GM23338 (cell line): ENCODE data around the gene SEMA4F. TPM values are rescaled to one million over a fixed set of nuclear protein-coding genes. Genes with fewer than 3 reads are reported as not detected.

Experiments used
- ATAC-seq: fragments of 200-7000 bp; cut with Tn5 transposase; 3 replicates; pipeline ENCODE4 v1.9.1; 2020
- DNase-seq: peaks from one replicate; pipeline ENCODE4 v3.0.0-alpha.2; 2015; ENCODE audit warnings: low spot score
- H2AFZ ChIP-seq: fragments of 200-600 bp; sonication (generic); 2 replicates; pipeline ENCODE4 v1.8.0; 2016; ENCODE audit warnings: antibody characterized with exemption, mild to moderate bottlenecking, moderate library complexity
- H3F3A ChIP-seq: fragments of 200-600 bp; sonication (generic); replicated peaks from 2 replicates; pipeline ENCODE4 v1.8.0; 2017; ENCODE audit warnings: antibody characterized with exemption, mixed run types, low read depth
- H3K27ac ChIP-seq: fragments of 200-600 bp; sonication (generic); 2 replicates; pipeline ENCODE4 v1.6.1; 2016; ENCODE audit warnings: low read depth
- H3K27me3 ChIP-seq: fragments of 200-600 bp; sonication (generic); 2 replicates; pipeline ENCODE4 v1.8.0; 2016; ENCODE audit warnings: mild to moderate bottlenecking, mixed run types, moderate library complexity; ENCODE audit not compliant: insufficient read depth
- H3K36me3 ChIP-seq: fragments of 200-600 bp; sonication (generic); 2 replicates; pipeline ENCODE4 v1.8.0; 2016; ENCODE audit warnings: mild to moderate bottlenecking; ENCODE audit not compliant: insufficient read depth
- H3K4me1 ChIP-seq: fragments of 200-600 bp; sonication (generic); 2 replicates; pipeline ENCODE4 v1.8.0; 2016; ENCODE audit warnings: mild to moderate bottlenecking, moderate library complexity; ENCODE audit not compliant: insufficient read depth
- H3K4me2 ChIP-seq: fragments of 200-600 bp; sonication (generic); 2 replicates; pipeline ENCODE4 v1.7.1; 2017; ENCODE audit warnings: mixed run types
- H3K4me3 ChIP-seq: fragments of 200-600 bp; sonication (generic); 2 replicates; pipeline ENCODE4 v1.6.1; 2016; ENCODE audit warnings: mixed run types
- H3K79me2 ChIP-seq: fragments of 200-600 bp; sonication (generic); replicated peaks from 2 replicates; pipeline ENCODE4 v1.8.0; 2017; ENCODE audit warnings: mild to moderate bottlenecking; ENCODE audit not compliant: insufficient read depth
- H3K9me2 ChIP-seq: fragments of 200-600 bp; sonication (generic); 2 replicates; pipeline ENCODE4 v1.8.0; 2017; ENCODE audit not compliant: insufficient read depth
- H4K20me1 ChIP-seq: fragments of 200-600 bp; sonication (generic); replicated peaks from 2 replicates; pipeline ENCODE4 v1.8.0; 2017; ENCODE audit warnings: mild to moderate bottlenecking; ENCODE audit not compliant: insufficient read depth
- H3K27ac Mint-ChIP-seq: 2 replicates; pipeline ENCODE4 v1.8.0; 2020; ENCODE audit warnings: inconsistent platforms, mild to moderate bottlenecking, moderate library complexity, mixed read lengths
- H3K27me3 Mint-ChIP-seq: 3 replicates; pipeline ENCODE4 v1.8.0; 2022; ENCODE audit warnings: low read depth, mild to moderate bottlenecking, moderate library complexity, mixed read lengths, inconsistent platforms; ENCODE audit not compliant: insufficient read depth, poor library complexity
- H3K36me3 Mint-ChIP-seq: 3 replicates; pipeline ENCODE4 v1.8.0; 2021; ENCODE audit warnings: low read depth, mild to moderate bottlenecking, inconsistent platforms, moderate library complexity, mixed read lengths
- H3K4me1 Mint-ChIP-seq: 3 replicates; pipeline ENCODE4 v1.8.0; 2020; ENCODE audit warnings: mild to moderate bottlenecking, inconsistent platforms, mixed read lengths
- H3K4me3 Mint-ChIP-seq: 3 replicates; pipeline ENCODE4 v1.8.0; 2021; ENCODE audit warnings: moderate library complexity, mild to moderate bottlenecking, inconsistent platforms, mixed read lengths
- H3K9me3 Mint-ChIP-seq: 3 replicates; pipeline ENCODE4 v1.8.0; 2020; ENCODE audit warnings: moderate library complexity, mild to moderate bottlenecking, inconsistent platforms, mixed read lengths
- CREB1 ChIP-seq: fragments of 250-450 bp; sonication (Bioruptor Pico); IDR thresholded peaks from 2 replicates; pipeline ENCODE4 v1.5.0; 2020; ENCODE audit warnings: low read depth, mild to moderate bottlenecking, moderate library complexity
- CTCF ChIP-seq, 2 experiments: fragments of 200-600 bp in 1 of 2; sonication (generic) in 1 of 2; conservative IDR thresholded peaks; 2 replicates each; pipeline versions ENCODE4 v1.5.1 to v1.6.1; 2016 to 2017; ENCODE audit warnings: antibody characterized with exemption in 2 of 2, low read depth in 2 of 2, mild to moderate bottlenecking in 2 of 2, moderate library complexity in 1 of 2
- ETS1 ChIP-seq: IDR thresholded peaks from 2 replicates; pipeline ENCODE4 v1.6.1; 2016; ENCODE audit warnings: antibody characterized with exemption
- EZH2 ChIP-seq: fragments of 200-600 bp; sonication (generic); IDR thresholded peaks from one replicate; pipeline ENCODE4 v1.8.0; 2017; ENCODE audit warnings: antibody characterized with exemption, mild to moderate bottlenecking, low read depth; ENCODE audit not compliant: unreplicated experiment
- EZH2phosphoT487 ChIP-seq: fragments of 200-600 bp; sonication (generic); IDR thresholded peaks from one replicate; pipeline ENCODE4 v1.8.1; 2018; ENCODE audit warnings: antibody characterized with exemption; ENCODE audit not compliant: unreplicated experiment
- JUNB ChIP-seq: IDR thresholded peaks from one replicate; pipeline ENCODE4 v1.6.1; 2016; ENCODE audit warnings: antibody characterized with exemption; ENCODE audit not compliant: unreplicated experiment
- NANOG ChIP-seq: IDR thresholded peaks from 2 replicates; pipeline ENCODE4 v1.6.1; 2016; ENCODE audit warnings: antibody characterized with exemption, borderline replicate concordance
- POLR2AphosphoS5 ChIP-seq: IDR thresholded peaks from 2 replicates; pipeline ENCODE4 v1.6.1; 2016; ENCODE audit warnings: antibody characterized with exemption, low read depth
- REST ChIP-seq: IDR thresholded peaks from one replicate; pipeline ENCODE4 v1.6.1; 2018; ENCODE audit warnings: antibody characterized with exemption; ENCODE audit not compliant: unreplicated experiment
- STAT1 ChIP-seq: IDR thresholded peaks from one replicate; pipeline ENCODE4 v1.6.1; 2016; ENCODE audit warnings: antibody characterized with exemption; ENCODE audit not compliant: unreplicated experiment
- ZNF114 ChIP-seq: fragments of 250-450 bp; sonication (Bioruptor Pico); IDR thresholded peaks from 2 replicates; pipeline ENCODE4 v1.5.0; 2020; ENCODE audit warnings: mild to moderate bottlenecking, moderate library complexity
- ZNF331 ChIP-seq: fragments of 250-450 bp; sonication (Bioruptor Pico); IDR thresholded peaks from 2 replicates; pipeline ENCODE4 v1.5.0; 2020; ENCODE audit warnings: low read depth, mild to moderate bottlenecking, moderate library complexity
- ZNF462 ChIP-seq: fragments of 250-450 bp; sonication (Bioruptor Pico); IDR thresholded peaks from 2 replicates; pipeline ENCODE4 v1.5.0; 2020; ENCODE audit warnings: mild to moderate bottlenecking, moderate library complexity
- polyA plus RNA-seq: library from polyadenylated mRNA; unstranded; fragments of >200 nt; fragmentation: Nextera tagmentation; extraction: Ambion mirVana; gene quantifications from 2 replicates; pipeline ENCODE4 v1.2.1, GENCODE V29; 2016
- total RNA-seq: library from RNA; depleted of rRNA; stranded (reverse); fragments of >200 nt; shearing (Covaris generic); gene quantifications from 2 replicates; pipeline ENCODE4 v1.2.3, GENCODE V29; 2014

The SEMA4F gene
- total and polyA plus RNA-seq, 2 experiments from 2014 or later, result 2.2 to 3.2 TPM

- no peaks in the 10 kb centered on the region for H3K4me1 ChIP-seq
- H3F3A ChIP-seq, result no peaks in the 10 kb centered on the region
- no peaks in the 10 kb centered on the region for H3K27me3 ChIP-seq
- H3K79me2 ChIP-seq, result no peaks in the 10 kb centered on the region
- Mint-ChIP-seq H3K9me3 (no peaks in the 10 kb centered on the region), H3K27me3 (peaks cover 2% of the 10 kb centered on the region), H3K27ac (no peak overlapping the region), H3K4me1 (peaks cover 5% of the 10 kb centered on the region; the same call in 2 of the 3 replicates), H3K4me3 (no peak overlapping the region), H3K36me3 (no peaks in the 10 kb centered on the region)
- H2AFZ ChIP-seq, result no peak overlapping the region
- no peak overlapping the region for H3K27ac ChIP-seq
- ATAC-seq (no peak), DNase-seq (no peak)
- H3K9me2 ChIP-seq, result no peaks in the 10 kb centered on the region
- H3K4me3 ChIP-seq, result no peak overlapping the region
- TF ChIP-seq ETS1 (no peak), CREB1 (CRISPR knock-in tag) (no peak), EZH2phosphoT487 (no peak), JUNB (no peak), ZNF331 (no peak), POLR2AphosphoS5 (no peak), REST (no peak), ZNF114 (CRISPR knock-in tag) (no peak), NANOG (no peak), EZH2 (no peak), STAT1 (no peak), CTCF (conservative IDR thresholded peaks at IDR 0.05; ENCODE audit: low read depth in 2 of 2) (no peak), ZNF462 (CRISPR knock-in tag) (no peak)
- no peaks in the 10 kb centered on the region for H4K20me1 ChIP-seq
- no peak overlapping the region for H3K4me2 ChIP-seq
- no peaks in the 10 kb centered on the region for H3K36me3 ChIP-seq
These were observed 34.3 kb upstream of the SEMA4F start for GRCh38 chr2:74619651-74620297.
